NCI-H1092 (cell line): ENCODE data around the gene ZNF443.
"Not testable (repeated sequence)": the region's sequence is repeated elsewhere in the genome, so short reads cannot be mapped to it uniquely, and the experiment has no call there.

Source experiments
- DNase-seq: peaks from one replicate; lab custom pipeline; 2025; lab: John Stamatoyannopoulos, UW

The ZNF443 gene

DNA sequence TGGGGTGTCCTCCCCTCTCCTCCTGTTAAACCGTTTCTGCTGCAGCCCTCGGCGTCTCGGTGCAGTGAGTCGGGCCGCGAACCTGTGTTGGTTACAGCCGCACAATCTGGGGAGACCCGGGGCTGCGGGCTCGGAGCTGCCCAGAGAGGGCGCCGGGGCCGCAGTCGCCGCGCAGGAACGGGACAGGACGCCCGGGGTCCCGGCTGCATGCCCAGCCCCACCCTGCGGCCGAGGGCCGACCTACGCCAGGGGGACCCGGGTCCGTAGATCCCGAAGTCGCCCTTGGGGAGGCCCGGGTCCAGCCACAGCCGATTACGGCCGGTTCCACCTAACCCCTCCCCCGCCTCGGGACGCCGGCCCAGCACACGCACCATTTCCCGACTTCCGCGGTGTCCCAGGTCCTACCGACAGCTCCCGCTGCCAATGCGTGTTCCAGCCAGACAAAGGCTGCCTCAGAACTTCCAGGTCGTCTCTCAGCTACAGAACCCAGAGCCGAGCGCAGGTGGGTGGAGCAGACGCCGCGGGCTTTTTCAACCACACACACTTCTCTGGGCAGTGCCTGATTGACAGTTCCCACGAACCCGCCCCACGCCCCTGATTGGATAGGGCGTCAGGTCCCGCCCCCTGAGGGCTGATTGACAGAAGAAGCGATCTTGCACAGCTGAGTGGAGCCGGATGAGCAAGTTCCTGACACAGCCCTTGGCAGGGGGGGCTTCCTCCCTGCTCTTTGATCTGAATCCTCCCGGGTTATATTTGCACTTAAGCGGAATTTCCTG is at the start of gene ZNF443:
Gene ZNF443 (minus strand): TSS at position 481 of the 776 bp plus-strand sequence. CDS start 107 bp downstream, at position 374.
- DNase-seq = peak; percentile 98

DNA sequence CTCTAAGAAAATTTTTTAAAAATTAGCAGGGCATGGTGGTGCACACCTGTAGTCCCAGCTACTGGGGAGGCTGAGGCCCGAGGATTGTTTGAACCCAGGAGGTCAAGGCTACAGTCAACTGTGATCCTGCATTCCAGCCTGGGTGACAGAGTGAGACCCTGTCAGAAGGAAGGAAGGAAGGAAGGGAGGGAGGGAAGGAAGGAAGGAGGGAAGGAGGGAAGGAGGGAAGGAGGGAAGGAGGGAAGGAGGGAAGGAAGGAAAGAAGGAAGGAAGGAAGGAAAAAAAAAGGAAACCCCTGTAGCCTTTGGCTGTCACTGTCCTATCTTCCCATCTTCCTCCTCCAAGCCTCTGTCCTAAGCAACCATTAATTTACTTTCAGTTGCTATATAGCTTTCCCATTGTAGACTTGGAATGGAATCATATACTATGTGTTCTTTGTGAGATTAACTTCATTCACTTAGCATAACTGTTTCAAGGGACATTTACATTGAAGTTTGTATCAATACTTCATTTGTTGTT is 45.5 kb upstream of the ZNF443 start:
- DNase-seq = not testable (repeated sequence)

DNA sequence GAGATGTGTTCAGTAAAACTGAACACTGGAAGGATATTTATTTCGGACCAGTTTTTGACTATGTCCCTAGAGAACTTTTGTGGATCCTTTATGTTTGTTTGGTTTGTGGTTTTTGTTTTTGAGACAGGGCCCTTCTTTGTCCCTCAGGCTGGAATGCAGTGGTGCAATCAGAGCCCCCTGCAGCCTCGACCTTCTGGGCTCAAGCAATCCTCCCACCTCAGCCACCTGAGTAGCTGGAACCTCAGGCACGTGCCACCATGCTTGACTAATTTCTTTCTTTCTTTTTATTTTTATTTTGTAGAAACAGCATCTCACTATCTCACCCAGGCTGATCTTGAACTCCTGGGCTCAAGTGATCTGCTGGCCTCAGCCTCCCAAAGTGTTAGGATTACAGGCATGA is 44.8 kb upstream of the ZNF443 start:
- DNase-seq = no peak

DNA sequence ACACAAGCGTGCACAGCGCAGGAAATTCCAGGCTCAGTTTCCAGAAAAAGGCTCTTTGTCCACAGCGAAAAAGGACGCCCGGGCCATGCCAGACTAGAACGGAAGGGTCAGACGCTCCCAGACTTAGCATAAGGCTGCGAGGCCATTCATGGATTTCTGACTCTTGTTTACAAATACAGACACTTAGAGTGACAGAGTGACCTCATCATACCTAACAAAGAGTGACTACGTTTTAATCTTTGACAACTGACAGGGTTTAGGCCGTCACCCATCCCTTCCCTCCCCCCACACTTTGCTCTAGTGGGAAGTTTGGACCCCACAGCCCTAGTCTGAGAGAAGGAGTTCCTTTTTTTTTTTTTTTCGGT is 44.2 kb upstream of the ZNF443 start:
- DNase-seq = no peak

DNA sequence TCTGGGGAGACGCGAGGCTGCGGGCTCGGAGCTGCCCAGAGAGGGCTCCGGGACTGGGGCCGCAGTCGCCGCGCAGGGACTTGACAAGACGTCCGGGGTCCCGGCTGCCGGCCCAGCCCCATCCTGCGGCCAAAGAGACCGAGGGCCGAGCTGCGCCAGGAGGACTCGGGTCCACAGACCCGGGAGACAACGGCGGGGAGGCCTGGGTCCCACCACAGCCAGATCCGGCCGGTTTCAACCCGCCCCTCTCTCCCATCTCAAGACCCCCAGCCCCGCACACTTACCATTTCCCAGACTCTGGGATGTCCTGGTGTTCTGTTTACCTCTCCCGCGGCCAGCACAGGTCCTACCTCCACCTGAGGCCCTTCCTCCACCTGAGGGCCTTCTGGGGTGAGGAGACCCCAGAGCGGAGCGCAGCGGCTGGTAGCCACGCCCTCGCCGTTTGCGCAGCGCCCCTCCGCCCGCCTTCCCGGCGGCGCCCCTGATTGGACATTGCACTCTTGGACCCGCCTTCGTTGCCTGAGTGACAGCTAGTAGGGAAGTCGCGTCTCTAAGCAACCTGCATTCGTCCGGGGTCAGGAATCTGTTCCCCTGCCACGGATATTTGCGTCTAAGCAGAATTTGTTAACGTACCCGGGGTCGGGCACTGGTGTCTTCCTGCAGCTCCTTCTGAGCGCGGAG is 43.7 kb upstream of the ZNF443 start, which contains the start of gene ZNF709:
Gene ZNF709 (minus strand): TSS at position 446 of the 681 bp plus-strand sequence. CDS start 159 bp downstream, at position 287.
- peak; percentile 92 for DNase-seq

DNA sequence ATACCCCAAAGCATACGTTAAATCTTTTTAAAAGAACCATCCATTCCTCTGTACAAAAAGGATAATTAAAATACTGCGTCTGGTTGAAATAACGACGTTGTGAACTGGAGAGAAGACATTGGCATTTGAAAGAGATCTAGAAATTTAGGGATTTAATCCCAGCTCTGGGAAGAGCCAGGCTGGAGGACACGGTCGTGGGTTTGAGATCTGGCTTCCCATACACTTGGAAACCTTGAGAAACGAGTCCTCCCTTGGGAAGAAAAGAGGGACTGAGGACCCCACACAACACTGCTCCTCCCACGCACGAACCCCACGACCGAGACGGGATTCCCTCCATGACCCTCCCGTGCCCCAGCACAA is 43.2 kb upstream of the ZNF443 start:
- no peak for DNase-seq

DNA sequence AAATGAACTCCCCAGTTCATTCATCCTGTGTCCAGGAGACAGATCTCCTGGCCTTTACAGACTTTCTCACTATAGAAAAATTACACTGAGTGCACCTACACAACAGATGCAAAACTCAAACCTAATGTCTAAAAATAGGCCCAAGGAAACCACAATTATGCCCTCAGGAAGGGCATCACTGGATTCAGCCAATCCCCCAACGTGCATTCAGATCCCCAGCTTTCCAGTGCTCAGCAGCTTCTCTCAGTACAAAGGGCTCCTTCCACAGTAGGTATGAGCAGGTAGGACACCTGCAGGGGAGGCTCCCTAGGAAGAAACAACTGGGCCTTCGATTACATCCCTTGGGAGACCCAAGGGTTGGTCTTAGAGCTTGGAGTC is 41.7 kb upstream of the ZNF443 start:
- no peak for DNase-seq

DNA sequence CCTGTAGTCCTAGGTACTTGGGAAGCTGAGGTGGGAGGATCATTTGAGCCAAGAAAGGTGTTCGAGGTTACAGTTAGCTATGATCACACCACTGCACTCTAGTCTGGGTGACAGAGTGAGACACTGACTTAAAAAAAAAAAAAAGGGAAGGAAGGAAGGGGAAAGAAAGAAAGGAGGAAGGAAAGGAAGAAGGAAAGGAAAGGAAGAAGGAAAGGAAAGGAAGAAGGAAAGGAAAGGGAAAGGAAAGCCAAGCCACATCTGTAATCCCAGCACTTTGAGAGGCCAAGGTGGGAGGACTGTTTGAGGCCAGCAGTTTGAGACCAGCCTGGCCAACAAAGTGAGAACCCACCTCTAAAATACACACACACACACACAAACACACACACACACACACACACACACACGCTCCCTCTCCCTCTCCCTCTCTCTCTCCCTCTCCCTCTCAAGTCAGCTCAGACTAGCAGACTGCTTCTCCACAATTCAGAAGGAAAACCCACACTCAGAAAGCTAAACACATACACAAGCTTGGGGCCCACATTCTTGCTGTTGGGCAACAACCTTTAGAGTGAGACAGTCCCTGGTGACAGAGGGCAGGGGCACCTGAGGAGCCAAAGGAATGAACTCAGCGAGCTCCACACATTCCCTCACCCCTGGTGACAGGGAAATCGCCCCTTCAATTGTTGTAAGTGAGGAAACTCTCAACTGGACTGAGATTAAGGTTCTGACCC is 41.1 kb upstream of the ZNF443 start:
- no peak for DNase-seq

DNA sequence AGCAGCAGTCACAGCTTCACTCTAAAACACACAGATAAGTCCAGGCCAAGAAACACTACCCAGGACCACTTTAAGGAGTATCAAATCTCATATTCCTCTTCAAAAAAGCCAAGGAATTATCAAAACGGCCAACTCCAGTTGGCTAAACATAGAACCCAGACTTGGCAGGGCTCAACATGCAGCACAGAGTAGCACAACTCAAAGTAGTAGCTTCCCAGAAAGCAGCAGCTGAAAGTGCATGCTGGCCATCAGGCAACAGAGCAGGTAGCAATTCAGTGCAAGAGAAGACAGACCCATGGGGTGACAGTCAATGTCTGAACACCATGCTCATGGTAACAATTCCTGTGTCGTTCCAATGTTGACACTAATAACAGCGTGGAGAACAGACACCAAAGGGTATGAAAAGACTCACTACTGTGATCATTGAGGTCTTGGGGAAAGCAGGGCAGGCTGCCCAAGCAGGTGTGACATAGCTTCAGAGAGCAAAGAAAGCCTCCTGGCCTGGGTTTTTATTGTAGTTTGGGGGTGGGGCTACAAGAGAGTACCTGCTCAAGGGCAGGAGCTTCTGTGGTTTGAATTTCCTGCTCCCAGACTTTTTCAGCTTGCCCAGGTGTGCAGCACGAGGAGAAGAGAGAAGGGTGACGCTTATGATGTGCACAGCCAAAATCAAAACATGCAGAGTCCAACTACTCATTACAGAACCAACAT is 37.6 kb upstream of the ZNF443 start:
- no peak for DNase-seq

DNA sequence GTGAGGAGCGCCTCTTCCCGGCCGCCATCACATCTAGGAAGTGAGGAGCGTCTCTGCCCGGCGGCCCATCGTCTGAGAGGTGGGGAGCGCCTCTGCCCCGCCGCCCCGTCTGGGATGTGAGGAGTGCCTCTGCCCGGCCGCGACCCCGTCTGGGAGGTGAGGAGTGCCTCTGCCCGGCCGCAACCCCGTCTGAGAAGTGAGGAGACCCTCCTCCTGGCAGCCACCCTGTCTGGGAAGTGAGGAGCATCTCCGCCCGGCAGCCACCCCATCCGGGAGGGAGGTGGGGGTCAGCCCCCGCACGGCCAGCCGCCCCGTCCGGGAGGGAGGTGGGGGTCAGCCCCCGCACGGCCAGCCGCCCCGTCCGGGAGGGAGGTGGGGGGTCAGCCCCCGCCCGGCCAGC is 26.8 kb upstream of the ZNF443 start:
- not testable (repeated sequence) for DNase-seq

DNA sequence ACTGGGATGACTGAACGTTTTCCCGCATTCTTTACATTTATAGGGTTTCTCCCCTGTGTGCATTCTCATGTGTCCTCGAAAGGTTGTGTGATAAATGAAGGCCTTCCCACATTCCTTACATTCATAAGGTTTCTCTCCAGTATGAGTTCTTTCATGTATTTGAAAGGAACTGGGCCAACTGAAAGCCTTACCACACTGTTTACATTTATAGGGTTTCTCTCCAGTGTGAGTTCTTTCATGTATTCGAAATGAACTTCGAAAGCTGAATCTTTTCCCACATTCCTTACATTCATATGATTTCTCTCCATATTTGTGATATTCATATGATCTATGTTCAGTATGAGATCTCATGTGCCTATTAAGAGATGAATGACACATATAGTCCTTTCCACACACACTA is 24.4 kb upstream of the ZNF443 start:
- no peak for DNase-seq

DNA sequence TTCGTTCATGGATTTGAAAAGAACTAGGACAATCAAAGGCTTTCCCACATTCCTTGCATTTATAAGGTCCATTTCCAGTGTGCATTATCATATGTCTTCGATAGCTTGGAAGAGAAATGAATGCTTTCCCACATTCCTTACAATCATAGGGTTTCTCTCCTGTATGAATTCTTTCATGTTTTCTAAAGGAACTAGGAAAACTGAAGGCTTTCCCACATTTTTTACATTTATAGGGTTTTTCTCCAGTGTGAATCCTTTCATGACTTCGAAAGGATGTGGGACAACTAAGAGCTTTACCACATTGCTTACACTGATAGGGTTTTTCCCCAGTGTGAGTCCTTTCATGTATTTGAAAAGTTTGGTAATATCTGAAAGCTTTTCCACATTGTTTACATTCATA is 23.9 kb upstream of the ZNF443 start:
- no peak for DNase-seq

DNA sequence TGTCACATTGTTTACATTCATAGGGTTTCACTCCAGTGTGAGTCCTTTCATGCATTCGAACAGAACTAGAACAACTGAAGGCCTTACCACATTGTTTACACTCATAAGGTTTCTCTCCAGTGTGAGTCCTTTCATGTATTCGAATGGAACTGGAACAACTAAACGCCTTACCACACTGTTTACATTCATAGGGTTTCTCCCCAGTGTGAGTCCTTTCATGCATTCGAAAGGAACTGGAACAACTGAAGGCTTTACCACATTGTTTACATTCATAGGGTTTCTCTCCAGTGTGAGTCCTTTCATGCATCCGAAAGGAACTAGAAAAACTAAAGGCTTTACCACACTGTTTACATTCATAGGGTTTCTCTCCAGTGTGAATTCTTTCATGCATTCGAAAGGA is 23.3 kb upstream of the ZNF443 start:
- not testable (repeated sequence) for DNase-seq

DNA sequence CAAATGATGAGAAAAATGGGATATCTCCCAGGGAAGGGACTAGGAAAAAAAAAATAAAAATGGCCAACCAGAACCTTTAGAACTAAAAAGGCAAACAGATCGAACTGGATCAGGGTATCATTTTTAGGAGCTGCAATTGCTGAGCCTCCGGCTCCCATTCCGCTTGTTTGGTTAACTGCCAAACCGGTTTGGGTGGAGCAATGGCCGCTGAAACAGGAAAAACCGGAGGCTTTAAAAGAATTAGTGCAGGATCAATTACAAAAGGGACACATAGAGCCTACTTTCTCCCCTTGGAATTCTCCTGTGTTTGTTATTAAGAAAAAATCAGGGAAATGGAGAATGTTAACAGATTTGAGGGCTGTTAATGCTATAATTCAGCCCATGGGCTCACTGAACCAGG is 12.7 kb upstream of the ZNF443 start:
- DNase-seq = no peak

DNA sequence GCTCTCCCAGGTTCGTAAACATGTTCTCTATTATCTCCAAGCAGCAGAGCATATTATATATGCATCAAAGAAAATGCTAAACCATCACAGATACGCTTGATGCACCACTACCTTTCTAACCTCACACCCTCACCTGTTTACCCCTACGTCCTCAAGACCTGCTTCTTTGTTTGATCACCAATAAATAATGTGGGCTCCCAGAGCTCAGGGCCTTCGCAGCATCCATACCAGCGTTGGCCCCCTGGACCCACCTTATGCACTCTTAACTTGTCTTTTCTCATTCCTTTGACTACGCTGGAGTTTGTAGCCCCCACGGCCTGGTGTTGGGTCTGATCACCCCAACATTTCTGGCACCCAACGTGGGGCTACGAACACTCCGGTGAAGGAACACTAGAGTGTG is 10.0 kb upstream of the ZNF443 start:
- DNase-seq = no peak

DNA sequence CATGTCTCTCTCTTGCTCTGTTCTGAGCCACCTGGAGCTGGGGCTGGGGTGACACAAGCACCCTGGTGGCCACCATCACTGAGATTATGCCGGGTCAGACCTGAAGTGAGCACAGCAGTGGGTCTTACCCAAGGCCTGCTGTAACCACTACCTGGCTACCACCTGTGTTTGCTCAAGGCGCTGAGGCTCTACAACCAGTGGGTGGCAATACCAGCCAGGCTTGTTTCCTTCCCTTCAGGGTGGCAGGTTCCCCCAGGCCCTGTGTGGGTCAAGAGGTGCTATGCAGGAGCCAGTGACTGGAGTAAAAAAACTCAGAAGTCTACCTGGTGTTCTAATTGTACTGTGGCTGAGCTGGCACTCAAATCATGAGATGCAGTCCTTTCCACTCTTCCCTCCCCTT is 8.0 kb upstream of the ZNF443 start:
- DNase-seq = no peak

DNA sequence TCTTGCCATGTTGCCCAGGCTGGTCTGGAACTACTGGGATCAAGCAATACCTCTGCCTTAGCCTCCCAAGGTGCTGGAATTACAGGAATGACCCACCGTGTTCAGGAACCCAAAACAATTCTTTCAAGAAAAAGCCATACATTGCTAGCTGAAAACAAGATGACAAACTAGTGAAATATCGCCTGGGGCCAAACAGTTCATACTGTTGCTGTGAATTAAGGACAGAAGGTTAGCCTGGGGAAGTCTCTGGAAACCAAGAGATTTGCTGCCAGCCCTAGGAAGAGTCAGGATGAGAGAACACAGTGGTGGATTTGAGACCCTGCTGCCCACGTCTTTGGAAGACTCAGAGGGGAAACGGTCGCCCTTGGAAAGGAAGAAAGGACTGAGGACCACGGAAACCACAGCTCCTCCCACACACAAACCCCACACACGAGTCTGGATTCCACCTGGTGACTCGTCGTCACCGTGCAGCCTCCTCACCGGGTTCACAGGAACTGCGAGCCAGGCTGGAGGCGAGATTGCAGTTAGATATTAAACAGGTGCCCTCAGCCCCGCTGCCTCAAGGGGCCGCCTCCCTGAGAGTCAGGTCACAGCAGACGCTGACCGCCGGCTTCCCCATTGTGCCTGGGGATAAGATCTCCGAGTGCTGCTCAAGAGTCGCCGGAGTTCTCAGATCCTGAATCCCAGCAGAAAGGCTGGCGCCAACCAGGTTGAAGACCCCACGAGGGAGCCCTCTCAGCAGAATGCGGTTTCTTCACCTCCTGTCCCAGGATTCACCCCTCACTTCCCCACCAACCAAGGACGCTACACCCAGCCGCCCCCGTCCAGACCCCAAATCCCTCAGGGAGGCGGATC is 908 bp downstream of the ZNF443 start:
- DNase-seq = not testable (repeated sequence)

DNA sequence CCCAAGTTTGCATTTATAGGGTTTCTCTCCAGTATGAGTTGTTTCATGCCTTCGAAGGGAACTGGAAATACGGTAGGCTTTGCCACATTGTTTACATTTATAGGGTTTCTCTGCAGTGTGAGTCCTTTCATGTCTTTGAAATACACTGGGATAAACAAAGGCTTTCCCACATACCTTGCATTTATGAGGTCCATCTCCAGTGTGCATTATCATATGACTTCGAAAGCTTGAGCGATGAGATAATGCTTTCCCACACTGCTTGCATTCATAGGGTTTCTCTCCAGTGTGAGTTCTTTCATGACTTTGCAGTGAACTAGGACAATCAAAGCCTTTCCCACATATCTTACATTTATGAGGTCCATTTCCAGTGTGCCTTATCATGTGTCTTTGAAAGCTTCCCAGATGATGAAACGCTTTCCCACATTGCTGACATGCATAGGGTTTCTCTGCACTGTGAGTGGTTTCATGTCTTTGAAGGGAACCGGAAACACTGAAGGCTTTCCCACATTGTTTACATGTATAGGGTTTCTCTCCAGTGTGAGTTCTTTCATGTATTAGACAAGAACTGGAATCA is 10.0 kb downstream of the ZNF443 start:
- DNase-seq = not testable (repeated sequence)

DNA sequence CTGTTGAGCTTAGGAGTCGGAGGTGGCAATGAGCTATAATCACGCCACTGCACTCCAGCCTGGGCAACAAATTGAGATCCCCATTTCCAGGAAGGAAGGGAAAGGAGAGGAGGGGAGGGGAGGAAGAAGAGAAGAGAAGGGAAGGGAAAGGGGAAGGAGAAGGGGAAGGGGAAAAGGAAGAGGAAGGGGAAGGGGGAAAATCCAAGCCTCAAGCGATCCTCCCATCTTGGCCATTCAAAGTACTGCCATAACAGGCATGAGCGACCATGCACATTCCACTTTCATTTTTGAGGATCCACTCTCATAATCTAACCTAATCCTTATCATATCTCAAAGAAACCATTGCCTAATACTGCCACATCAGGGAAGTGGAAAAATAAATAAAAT is 14.9 kb downstream of the ZNF443 start:
- DNase-seq = no peak

DNA sequence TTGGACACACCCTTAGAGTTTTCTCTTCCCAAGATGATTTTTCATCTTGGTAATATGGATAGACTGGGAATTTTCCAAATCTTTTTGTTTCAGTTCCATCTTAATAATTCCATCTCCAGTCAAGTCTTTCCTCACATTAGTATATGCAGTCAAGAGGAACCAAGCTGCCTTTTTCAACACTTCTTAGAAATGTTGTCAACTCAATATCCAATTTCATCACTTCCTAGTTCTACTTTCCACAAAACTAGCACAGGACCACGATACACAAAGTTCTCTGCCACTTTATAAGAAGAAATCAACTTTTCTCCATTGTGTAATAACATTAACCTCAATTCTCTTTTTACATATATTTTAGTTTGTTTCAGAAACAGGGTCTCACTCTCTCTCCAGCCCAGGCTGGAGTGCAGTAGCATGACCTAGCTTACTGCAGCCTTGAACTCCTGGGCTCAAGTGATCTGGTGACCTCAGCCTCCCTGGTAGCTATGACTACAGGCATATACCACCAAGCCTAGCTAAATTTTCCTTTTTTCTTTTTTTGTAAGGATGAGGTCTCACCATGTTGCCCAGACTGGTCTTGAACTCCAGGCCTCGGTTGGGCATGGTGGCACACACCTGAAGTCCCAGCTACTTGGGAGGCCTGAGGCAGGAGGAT is 15.5 kb downstream of the ZNF443 start:
- no peak for DNase-seq
